Measurements from ENCODE around the gene RTN4RL2. TPM values are rescaled to one million over a fixed set of nuclear protein-coding genes. Genes with fewer than 3 reads are reported as not detected.

RTN4RL2 gene
- total RNA-seq, 1 experiment from 2014 or later = 7.0 TPM

GRCh38 chr11:57493507-57494503 lies 33.5 kb downstream of the RTN4RL2 start:
- Mint-ChIP-seq H3K36me3 (ENCODE audit: insufficient read depth in 1 of 3, low read depth in 3 of 3) (peaks cover 24 to 42% (median 30%) of the 10 kb centered on the region in 3 experiments; a peak in 6 of 7 replicates), H3K4me1 (peaks cover 10 to 39% of the 10 kb centered on the region in 2 experiments), H3K27ac (peak overlapping the region; percentile 97 to 99 (median 99)), H3K27me3 (ENCODE audit: low read depth) (no peaks in the 10 kb centered on the region; the same call in 1 of the 2 replicates), H3K9me3 (no peaks in the 10 kb centered on the region; a peak in 1 of 5 replicates), H3K4me3 (no peak overlapping the region; a peak in 1 of 5 replicates)
- peak overlapping the region; percentile 79 for H3K14ac ChIP-seq (ENCODE audit: insufficient read depth, low read length)
- no peak overlapping the region for H2AK5ac ChIP-seq (ENCODE audit: insufficient read length, low read length)
- TF ChIP-seq, protein P1, sequence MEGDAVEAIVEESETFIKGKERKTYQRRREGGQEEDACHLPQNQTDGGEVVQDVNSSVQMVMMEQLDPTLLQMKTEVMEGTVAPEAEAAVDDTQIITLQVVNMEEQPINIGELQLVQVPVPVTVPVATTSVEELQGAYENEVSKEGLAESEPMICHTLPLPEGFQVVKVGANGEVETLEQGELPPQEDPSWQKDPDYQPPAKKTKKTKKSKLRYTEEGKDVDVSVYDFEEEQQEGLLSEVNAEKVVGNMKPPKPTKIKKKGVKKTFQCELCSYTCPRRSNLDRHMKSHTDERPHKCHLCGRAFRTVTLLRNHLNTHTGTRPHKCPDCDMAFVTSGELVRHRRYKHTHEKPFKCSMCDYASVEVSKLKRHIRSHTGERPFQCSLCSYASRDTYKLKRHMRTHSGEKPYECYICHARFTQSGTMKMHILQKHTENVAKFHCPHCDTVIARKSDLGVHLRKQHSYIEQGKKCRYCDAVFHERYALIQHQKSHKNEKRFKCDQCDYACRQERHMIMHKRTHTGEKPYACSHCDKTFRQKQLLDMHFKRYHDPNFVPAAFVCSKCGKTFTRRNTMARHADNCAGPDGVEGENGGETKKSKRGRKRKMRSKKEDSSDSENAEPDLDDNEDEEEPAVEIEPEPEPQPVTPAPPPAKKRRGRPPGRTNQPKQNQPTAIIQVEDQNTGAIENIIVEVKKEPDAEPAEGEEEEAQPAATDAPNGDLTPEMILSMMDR (conservative IDR thresholded peaks at IDR 0.05) = peak; percentile 95
- peak; percentile 94 for DNase-seq
- H2BK15ac ChIP-seq (ENCODE audit: low read depth, low read length) = no peak overlapping the region
- peaks cover 8% of the 10 kb centered on the region; the same call in 1 of the 2 replicates for H3K4me1 ChIP-seq (ENCODE audit: insufficient read depth, low read length)
- no peak overlapping the region for H2AFZ ChIP-seq (ENCODE audit: low read length)
- no peak overlapping the region for H3K23ac ChIP-seq (ENCODE audit: insufficient read length, low read depth, low read length)
- no peaks in the 10 kb centered on the region for H3K9me3 ChIP-seq (ENCODE audit: control insufficient read depth, low read depth, low read length)
- no peak overlapping the region for H2BK20ac ChIP-seq (ENCODE audit: low read depth, low read length, poor library complexity, severe bottlenecking)
- H3K9ac ChIP-seq (ENCODE audit: extremely low read depth, insufficient read length, low read length) = no peak overlapping the region
- peak overlapping the region; percentile 37 for H4K91ac ChIP-seq (ENCODE audit: insufficient read length, low read depth, low read length)
- H4K5ac ChIP-seq (ENCODE audit: insufficient read length, low read depth, low read length) = peak overlapping the region; percentile 21
- H3K27ac ChIP-seq (ENCODE audit: insufficient read length, low read depth, low read length) = peak overlapping the region; percentile 30
- H3K27me3 ChIP-seq (ENCODE audit: insufficient read depth, low read length) = no peaks in the 10 kb centered on the region
- no peaks in the 10 kb centered on the region for H3K23me2 ChIP-seq (ENCODE audit: insufficient read length, low read depth, low read length, poor library complexity, severe bottlenecking)
- H3K4ac ChIP-seq (ENCODE audit: low read depth, low read length) = peak overlapping the region; percentile 55; the same call in 1 of the 2 replicates
- H3K79me2 ChIP-seq (ENCODE audit: insufficient read depth, low read length) = no peaks in the 10 kb centered on the region
- H3K79me1 ChIP-seq (ENCODE audit: insufficient read depth, low read depth, low read length, poor library complexity, severe bottlenecking) = no peaks in the 10 kb centered on the region
- H4K8ac ChIP-seq (replicated peaks; ENCODE audit: insufficient read length, low read depth, low read length) = no peak overlapping the region
- H3K18ac ChIP-seq (ENCODE audit: insufficient read length, low read depth, low read length) = peak overlapping the region; percentile 87
- no peak overlapping the region for H3K56ac ChIP-seq (ENCODE audit: insufficient read length, low read depth, low read length)
- no peak overlapping the region for H3K4me2 ChIP-seq (ENCODE audit: insufficient read depth, insufficient read length, low read length)
- no peak overlapping the region for H3T11ph ChIP-seq (ENCODE audit: low read length)
- peaks cover 3% of the 10 kb centered on the region for H4K20me1 ChIP-seq (ENCODE audit: control insufficient read depth, insufficient read depth, insufficient read length)
- WGBS (ENCODE audit: extremely low coverage, insufficient read length, low lambda C conversion rate) = no CpG with 5 or more reads among the region's 15 CpGs
- H2BK5ac ChIP-seq (ENCODE audit: insufficient read length, low read length) = peak overlapping the region; percentile 43
- peak overlapping the region; percentile 64 for H2BK12ac ChIP-seq (ENCODE audit: insufficient read length, low read depth, low read length)
- peak overlapping the region; percentile 78 for H2BK120ac ChIP-seq (ENCODE audit: low read depth, low read length, poor library complexity, severe bottlenecking)
